Stomach (tissue), 9 donors: ENCODE measurements around the gene HDAC9. TPM values are rescaled to one million over a fixed set of nuclear protein-coding genes. Genes with fewer than 3 reads are reported as not detected.
"Not testable (repeated sequence)": the region's sequence is repeated elsewhere in the genome, so short reads cannot be mapped to it uniquely, and the experiment has no call there.

Source experiments
- DNase-seq, 2 donors: peaks; one replicate each; pipeline versions ENCODE4 v3.0.0 to v3.0.0-alpha.2; 2013 to 2019
- H3K27ac ChIP-seq, 5 donors: fragments of 200-600 bp in 4 of 5; sonication (generic) in 4 of 5; one replicate each; pipeline ENCODE4 v1.5.1; 2013 to 2019; ENCODE audit warnings: mild to moderate bottlenecking in 1 of 5, moderate library complexity in 1 of 5
- H3K27me3 ChIP-seq, 3 donors: fragments of 200-600 bp; sonication (generic); one replicate each; pipeline ENCODE4 v1.5.1; 2017 to 2019; ENCODE audit warnings: mixed run types in 1 of 3
- H3K36me3 ChIP-seq, 4 donors: fragments of 200-600 bp; sonication (generic); 1 replicate in 3 of 4; 2 replicates in 1 of 4; pipeline ENCODE4 v1.5.1; 2016 to 2019
- H3K4me1 ChIP-seq, 4 donors: fragments of 200-600 bp; sonication (generic); one replicate each; pipeline ENCODE4 v1.5.1; 2016 to 2019
- H3K4me3 ChIP-seq, 4 donors: fragments of 200-600 bp; sonication (generic) in 3 of 4; one replicate each; pipeline ENCODE4 v1.5.1; 2016 to 2019; ENCODE audit warnings: mild to moderate bottlenecking in 1 of 4
- H3K9me3 ChIP-seq, 4 donors: fragments of 200-600 bp; sonication (generic); one replicate each; pipeline ENCODE4 v1.5.1; 2016 to 2019
- CTCF ChIP-seq, 7 experiments: fragments of 450-650 bp in 4 of 7; fragments of 200-600 bp in 3 of 7; sonication (generic) in 3 of 7; IDR thresholded peaks; one replicate each; pipeline ENCODE4 v1.5.1; 2016 to 2019; ENCODE audit warnings: antibody characterized with exemption in 7 of 7, control low read depth in 2 of 7, mild to moderate bottlenecking in 1 of 7
- EP300 ChIP-seq: sonication (generic); formaldehyde crosslinking; IDR thresholded peaks from one replicate; pipeline ENCODE4 v1.6.1; 2017; ENCODE audit warnings: antibody characterized with exemption
- POLR2A ChIP-seq, 4 donors: fragments of 450-650 bp; IDR thresholded peaks; one replicate each; pipeline ENCODE4 v1.6.1; 2016; ENCODE audit warnings: antibody characterized with exemption in 4 of 4, control low read depth in 2 of 4, mild to moderate bottlenecking in 1 of 4, moderate library complexity in 1 of 4
- POLR2AphosphoS5 ChIP-seq, 3 donors: sonication (generic); formaldehyde crosslinking; IDR thresholded peaks; one replicate each; pipeline ENCODE4 v1.6.1; 2016; ENCODE audit warnings: antibody characterized with exemption in 3 of 3
- WGBS, 5 donors: extraction: QIAGEN DNeasy Blood & Tissue Kit in 3 of 5; methylation state at CpG; one replicate each; pipeline versions ENCODE4 v1.1.5 to v1.1.7; 2013 to 2018; 5-methylcytosine and 5-hydroxymethylcytosine counted together
- intact Hi-C: fragments of 100-400 bp; cut with DNase I; formaldehyde crosslinking; loops from one replicate; pipeline ENCODE4 v1.15.1; 2023; ENCODE audit warnings: low total_unique reads
- polyA plus RNA-seq, 3 donors: library from polyadenylated mRNA; stranded (reverse); fragments of 200-250 nt; gene quantifications; one replicate each; pipeline ENCODE4 v1.2.3, GENCODE V29; 2013
- total RNA-seq, 5 donors: library from RNA; depleted of rRNA; stranded (reverse); fragments of >200 nt; gene quantifications; one replicate each; pipeline versions ENCODE4 v1.1.0 to v1.2.3, GENCODE V29; 2014 to 2016
- donor health status: healthy with polysubstance abuse.
- donor health status: Bipolar disorder and iron deficiency.
- donor health status: healthy.

HDAC9 gene
- total and polyA plus RNA-seq, 8 donors, result 1.4 to 60.0 (median 9.8) TPM

- 58 to 82% (median 62%) methylated on average over 2 of the region's 2 CpGs for WGBS, 5 donors
- no peaks in the 10 kb centered on the region for H3K4me1 ChIP-seq
- peaks cover 0 to 10% (median 4%) of the 10 kb centered on the region in 4 donors for H3K9me3 ChIP-seq
- no peak for DNase-seq
- no peak overlapping the region for H3K4me3 ChIP-seq
- intact Hi-C loops, result no loop called here
- no peak overlapping the region for H3K27ac ChIP-seq
- H3K27me3 ChIP-seq, result no peaks in the 10 kb centered on the region
- no peak for TF ChIP-seq POLR2A (IDR thresholded peaks at IDR 0.05)
- no peaks in the 10 kb centered on the region for H3K36me3 ChIP-seq
Measured at GRCh38 chr7:19020711-19021110, 525.2 kb downstream of the HDAC9 start.

GRCh38 chr7:19023477-19023876 lies 527.9 kb downstream of the HDAC9 start:
- WGBS, 5 donors, result 83 to 86% (median 84%) methylated on average over 3 of the region's 3 CpGs
- H3K27ac ChIP-seq, result no peak overlapping the region
- no peaks in the 10 kb centered on the region for H3K9me3 ChIP-seq
- H3K4me3 ChIP-seq, result no peak overlapping the region
- H3K4me1 ChIP-seq, result no peaks in the 10 kb centered on the region
- no peaks in the 10 kb centered on the region for H3K27me3 ChIP-seq
- no peak for DNase-seq
- H3K36me3 ChIP-seq, result no peaks in the 10 kb centered on the region
- intact Hi-C loops, result no loop called here
- TF ChIP-seq POLR2AphosphoS5 (IDR thresholded peaks at IDR 0.05), result no peak
- TF ChIP-seq POLR2A (IDR thresholded peaks at IDR 0.05), result no peak
- no peak for TF ChIP-seq CTCF (IDR thresholded peaks at IDR 0.05)
- TF ChIP-seq EP300, result no peak

GRCh38 chr7:19024261-19024660 lies 528.7 kb downstream of the HDAC9 start:
- no peak for DNase-seq
- Histone ChIP-seq H3K27me3 (no peaks in the 10 kb centered on the region), H3K9me3 (no peaks in the 10 kb centered on the region), H3K4me3 (no peak overlapping the region), H3K27ac (no peak overlapping the region), H3K36me3 (no peaks in the 10 kb centered on the region), H3K4me1 (no peaks in the 10 kb centered on the region)
- intact Hi-C loops, result no loop called here
- WGBS, 5 donors, result 48 to 69% (median 67%) methylated on average over 4 of the region's 4 CpGs
- TF ChIP-seq POLR2A (IDR thresholded peaks at IDR 0.05) (no peak), POLR2AphosphoS5 (IDR thresholded peaks at IDR 0.05) (no peak)

GRCh38 chr7:19026888-19027287 lies 531.3 kb downstream of the HDAC9 start:
- DNase-seq, result no peak
- no peak for TF ChIP-seq EP300
- no peak for TF ChIP-seq CTCF (IDR thresholded peaks at IDR 0.05)
- TF ChIP-seq POLR2A (IDR thresholded peaks at IDR 0.05), result no peak
- TF ChIP-seq POLR2AphosphoS5 (IDR thresholded peaks at IDR 0.05), result no peak
- no peaks in the 10 kb centered on the region for H3K9me3 ChIP-seq
- WGBS, 5 donors, result 41 to 56% (median 50%) methylated on average over 1 of the region's 1 CpG
- H3K27ac ChIP-seq, result no peak overlapping the region
- intact Hi-C loops, result no loop called here
- no peaks in the 10 kb centered on the region for H3K4me1 ChIP-seq
- no peaks in the 10 kb centered on the region for H3K27me3 ChIP-seq
- H3K36me3 ChIP-seq, result no peaks in the 10 kb centered on the region
- no peak overlapping the region for H3K4me3 ChIP-seq

- no peak for TF ChIP-seq POLR2A (IDR thresholded peaks at IDR 0.05)
- no peak for TF ChIP-seq CTCF (IDR thresholded peaks at IDR 0.05)
- no peak for TF ChIP-seq POLR2AphosphoS5 (IDR thresholded peaks at IDR 0.05)
- WGBS, 5 donors, result 63 to 78% (median 74%) methylated on average over 2 of the region's 2 CpGs
- intact Hi-C loops, result no loop called here
Measured at GRCh38 chr7:19030281-19030680, 534.7 kb downstream of the HDAC9 start.

GRCh38 chr7:19032942-19033341 lies 537.4 kb downstream of the HDAC9 start:
- H3K4me3 ChIP-seq, H3K27ac ChIP-seq, intact Hi-C loops, H3K36me3 ChIP-seq, DNase-seq, H3K4me1 ChIP-seq, H3K27me3 ChIP-seq: not testable (repeated sequence)
- 80 to 92% (median 83%) methylated on average over 3 of the region's 3 CpGs for WGBS, 5 donors
- peaks cover 0 to 26% (median 8%) of the 10 kb centered on the region in 4 donors for H3K9me3 ChIP-seq

More at GRCh38 chr7:19030281-19030680, 534.7 kb downstream of the HDAC9 start:
- Histone ChIP-seq H3K4me1 (no peaks in the 10 kb centered on the region), H3K27ac (no peak overlapping the region), H3K9me3 (peaks cover 0 to 16% (median 4%) of the 10 kb centered on the region in 4 donors), H3K4me3 (no peak overlapping the region), H3K27me3 (no peaks in the 10 kb centered on the region), H3K36me3 (no peaks in the 10 kb centered on the region)
- DNase-seq, result no peak
